Endothelial cell of umbilical vein (primary cell): ENCODE data around the gene CPT2. TPM values are rescaled to one million over a fixed set of nuclear protein-coding genes. Genes with fewer than 3 reads are reported as not detected.

ENCODE experiments used
- BruUV-seq: library from RNA; stranded (reverse); fragments of 400-500 nt; replicated peaks from 2 replicates; lab custom pipeline; 2021; lab: Mats Ljungman, UMichigan
- CTCF ChIA-PET: fragments of 300-600, 350-600 bp; sonication (Branson Sonifier 250); formaldehyde crosslinking; loops from one replicate; lab custom pipeline; 2021; ENCODE audit warnings: antibody characterized with exemption, inconsistent platforms; lab: Charles Lee
- POLR2A ChIA-PET: fragments of 300-600, 350-600 bp; sonication (Branson Sonifier 250); formaldehyde crosslinking; loops from one replicate; lab custom pipeline; 2021; ENCODE audit warnings: antibody characterized with exemption, inconsistent platforms; lab: Charles Lee
- DNase-seq: peaks from one replicate; pipeline ENCODE4 v3.0.0-alpha.2; 2011; ENCODE audit warnings: low read depth, low spot score
- FAIRE-seq: peaks from 2 replicates; lab custom pipeline; 2011; peaks lifted over from hg19 to GRCh38; lab: Jason Lieb, UNC
- H2AFZ ChIP-seq: 2 replicates; pipeline ENCODE4 v1.6.0; 2012; ENCODE audit warnings: low read depth, low read length, control low read depth, inconsistent platforms
- H3K27ac ChIP-seq: 2 replicates; pipeline ENCODE4 v1.5.1; 2011; ENCODE audit warnings: low read depth, mild to moderate bottlenecking, control low read depth, low read length, moderate library complexity; ENCODE audit not compliant: insufficient read depth
- H3K27me3 ChIP-seq, 2 experiments: 2 replicates each; pipeline versions ENCODE4 v1.6.0 to v1.6.1; 2011; ENCODE audit warnings: low read length in 2 of 2, mixed read lengths in 1 of 2; ENCODE audit not compliant: control insufficient read depth in 2 of 2, insufficient read depth in 2 of 2
- H3K36me3 ChIP-seq, 2 experiments: 2 replicates in 1 of 2; 3 replicates in 1 of 2; pipeline ENCODE4 v1.5.1; 2011; ENCODE audit warnings: low read length in 2 of 2, mild to moderate bottlenecking in 1 of 2, moderate library complexity in 1 of 2; ENCODE audit not compliant: control insufficient read depth in 2 of 2, insufficient read depth in 2 of 2; ENCODE audit errors: extremely low read depth in 1 of 2
- H3K4me1 ChIP-seq: 3 replicates; pipeline ENCODE4 v1.5.1; 2011; ENCODE audit warnings: mild to moderate bottlenecking, low read length; ENCODE audit not compliant: control insufficient read depth, insufficient read depth; ENCODE audit errors: extremely low read depth
- H3K4me2 ChIP-seq: 2 replicates; pipeline ENCODE4 v1.6.1; 2011; ENCODE audit warnings: low read length, control low read depth, mixed read lengths; ENCODE audit not compliant: insufficient read depth
- H3K4me3 ChIP-seq, 3 experiments: fragments of 200-600 bp in 1 of 3; sonication (generic), shearing (Covaris generic) in 1 of 3; replicated peaks in 1 of 3; 2 replicates each; pipeline ENCODE4 v1.5.1; 2011 to 2016; ENCODE audit warnings: control low read depth in 3 of 3, low read length in 3 of 3, mild to moderate bottlenecking in 2 of 3, inconsistent platforms in 1 of 3, low read depth in 1 of 3, moderate library complexity in 1 of 3; ENCODE audit not compliant: insufficient read depth in 1 of 3
- H3K79me2 ChIP-seq: 2 replicates; pipeline ENCODE4 v1.6.0; 2012; ENCODE audit warnings: low read length, inconsistent platforms; ENCODE audit not compliant: control insufficient read depth, insufficient read depth
- H3K9ac ChIP-seq: replicated peaks from 2 replicates; pipeline ENCODE3; 2011; ENCODE audit warnings: low read length, control low read depth; ENCODE audit not compliant: insufficient read depth; ENCODE audit errors: extremely low read depth
- H3K9me1 ChIP-seq: replicated peaks from 3 replicates; pipeline ENCODE4 v1.6.0; 2011; ENCODE audit warnings: mild to moderate bottlenecking, low read length; ENCODE audit not compliant: control insufficient read depth, insufficient read depth; ENCODE audit errors: extremely low read depth
- H3K9me3 ChIP-seq: replicated peaks from 2 replicates; pipeline ENCODE4 v1.5.1; 2012; ENCODE audit warnings: low read length, inconsistent platforms; ENCODE audit not compliant: control insufficient read depth, insufficient read depth
- H4K20me1 ChIP-seq: replicated peaks from 2 replicates; pipeline ENCODE3; 2011; ENCODE audit warnings: mild to moderate bottlenecking, low read length; ENCODE audit not compliant: control insufficient read depth, insufficient read depth; ENCODE audit errors: extremely low read depth
- CTCF ChIP-seq, 2 donors: IDR thresholded peaks; 1 replicate in 1 of 2; 2 replicates in 1 of 2; pipeline ENCODE4 v1.5.1; 2011; ENCODE audit warnings: low read length in 2 of 2, mild to moderate bottlenecking in 2 of 2, moderate library complexity in 2 of 2, control low read depth in 1 of 2, inconsistent platforms in 1 of 2, low read depth in 1 of 2; ENCODE audit not compliant: insufficient read depth in 1 of 2; ENCODE audit errors: extremely low read depth in 1 of 2
- EZH2 ChIP-seq: IDR thresholded peaks from 2 replicates; pipeline ENCODE4 v1.6.1; 2012; ENCODE audit warnings: borderline replicate concordance, low read depth, mild to moderate bottlenecking, moderate library complexity, low read length, inconsistent platforms; ENCODE audit not compliant: severe bottlenecking
- FOS ChIP-seq: IDR thresholded peaks from 2 replicates; pipeline ENCODE4 v1.6.1; 2011; ENCODE audit warnings: mild to moderate bottlenecking, low read length, moderate library complexity, borderline replicate concordance; ENCODE audit not compliant: insufficient read depth
- GATA2 ChIP-seq: IDR thresholded peaks from 2 replicates; pipeline ENCODE4 v1.7.0; 2011; ENCODE audit warnings: low read depth, mild to moderate bottlenecking, moderate library complexity, mixed read lengths, low read length; ENCODE audit not compliant: insufficient read length, insufficient read depth
- JUN ChIP-seq: IDR thresholded peaks from 2 replicates; pipeline ENCODE4 v1.6.1; 2011; ENCODE audit warnings: borderline replicate concordance, low read depth; ENCODE audit not compliant: insufficient read length, insufficient read depth
- MAX ChIP-seq: IDR thresholded peaks from 2 replicates; pipeline ENCODE4 v1.6.1; 2011; ENCODE audit not compliant: insufficient read depth, insufficient read length
- MYC ChIP-seq: IDR thresholded peaks from one replicate; pipeline ENCODE4 v1.6.1; 2011; ENCODE audit warnings: mild to moderate bottlenecking, low read depth, low read length
- POLR2A ChIP-seq: IDR thresholded peaks from 2 replicates; pipeline ENCODE4 v1.6.1; 2012; ENCODE audit warnings: low read depth, mild to moderate bottlenecking, control low read depth, low read length
- POLR2AphosphoS5 ChIP-seq: IDR thresholded peaks from 2 replicates; pipeline ENCODE4 v1.6.1; 2012; ENCODE audit warnings: low read depth, mild to moderate bottlenecking, control low read depth, low read length, moderate library complexity; ENCODE audit not compliant: insufficient read depth
- dilution Hi-C: fragments of 300-500 bp; cut with MboI; formaldehyde crosslinking; loops from one replicate; pipeline ENCODE4 v1.15.0; 2019; ENCODE audit warnings: low sequenced_read_pairs; ENCODE audit not compliant: extremely low pct_ligation_motif_present
- intact Hi-C: fragments of 100-400 bp; cut with micrococcal nuclease; formaldehyde crosslinking; loops from one replicate; pipeline ENCODE4 v1.10.0; 2022
- polyA plus RNA-seq, 4 experiments: library from polyadenylated mRNA; depleted of rRNA in 3 of 4; stranded (reverse) in 3 of 4; unstranded in 1 of 4; fragments of >200 nt; gene quantifications; 2 replicates each; pipeline versions ENCODE4 v1.2.1 to v1.2.3, GENCODE V29; 2011 to 2012; ENCODE audit warnings: missing spikeins in 1 of 4
- total RNA-seq: library from RNA; stranded (reverse); gene quantifications from 2 replicates; pipeline ENCODE4 v1.2.3, GENCODE V29; 2021

Gene CPT2
- total and polyA plus RNA-seq, 2 donors (not counting 3 experiments of a cell fraction or from before 2014, with no cell fraction given): 10.6 to 11.6 TPM

GRCh38 chr1:53210352-53210751 lies 13.7 kb downstream of the CPT2 start:
- ChIA-PET POLR2A (no interaction called here), CTCF (no interaction called here)
- dilution Hi-C loops: no loop called here
- TSS peak; percentile 30 for BruUV-seq
- H3K4me2 ChIP-seq: no peak overlapping the region
- DNase-seq (no peak), FAIRE-seq (no peak)
- no peak overlapping the region for H3K9ac ChIP-seq
- TF ChIP-seq JUN: no peak
- TF ChIP-seq POLR2A: no peak
- TF ChIP-seq GATA2: no peak
- TF ChIP-seq FOS: no peak
- TF ChIP-seq POLR2AphosphoS5: no peak
- no peak for TF ChIP-seq CTCF (IDR thresholded peaks at IDR 0.05; ENCODE audit: extremely low read depth in 1 of 2, insufficient read depth in 1 of 2, low read depth in 1 of 2, low read length in 2 of 2)
- no peak for TF ChIP-seq MAX
- TF ChIP-seq MYC: no peak
- TF ChIP-seq EZH2: no peak
- no peak overlapping the region for H2AFZ ChIP-seq
- no peak overlapping the region for H3K4me3 ChIP-seq
- H3K36me3 ChIP-seq: peaks cover 15 to 18% of the 10 kb centered on the region in 2 experiments
- no peaks in the 10 kb centered on the region for H3K79me2 ChIP-seq
- H3K9me1 ChIP-seq: no peaks in the 10 kb centered on the region
- H3K27ac ChIP-seq: no peak overlapping the region
- no peaks in the 10 kb centered on the region for H3K9me3 ChIP-seq
- no peaks in the 10 kb centered on the region for H4K20me1 ChIP-seq
- intact Hi-C loops: no loop called here
- no peaks in the 10 kb centered on the region for H3K27me3 ChIP-seq
- no peaks in the 10 kb centered on the region for H3K4me1 ChIP-seq
